HG02759 (cell line): ENCODE measurements around the gene TGFB1I1.
"Not testable (repeated sequence)": the region's sequence is repeated elsewhere in the genome, so short reads cannot be mapped to it uniquely, and the experiment has no call there.

Source experiments
- ATAC-seq: cut with Tn5 transposase; IDR thresholded peaks from one replicate; pipeline ENCODE4 v1.9.1; 2021; ENCODE audit warnings: mild to moderate bottlenecking, moderate library complexity; ENCODE audit not compliant: unreplicated experiment

Gene TGFB1I1

GRCh38 chr16:31508706-31509195, 36.8 kb downstream of the TGFB1I1 start:
- no peak for ATAC-seq

GRCh38 chr16:31513126-31513525, 41.2 kb downstream of the TGFB1I1 start:
- ATAC-seq, result no peak

GRCh38 chr16:31513884-31514283, 41.9 kb downstream of the TGFB1I1 start:
- ATAC-seq, result no peak

GRCh38 chr16:31517800-31518402, 45.9 kb downstream of the TGFB1I1 start:
- ATAC-seq, result no peak

GRCh38 chr16:31519759-31520431, 47.9 kb downstream of the TGFB1I1 start:
- ATAC-seq, result no peak

- no peak for ATAC-seq
These were observed 49.4 kb downstream of the TGFB1I1 start for GRCh38 chr16:31521368-31521767.

GRCh38 chr16:31522071-31522470, 50.1 kb downstream of the TGFB1I1 start:
- ATAC-seq, result no peak

GRCh38 chr16:31523768-31524167, 51.8 kb downstream of the TGFB1I1 start:
- not testable (repeated sequence) for ATAC-seq

- no peak for ATAC-seq
These were observed 53.2 kb downstream of the TGFB1I1 start for GRCh38 chr16:31525113-31525512.
